C4-2B (cell line): ENCODE measurements around the gene ATOSB.

Source experiments
- CTCF ChIP-seq: fragments of 450-650 bp; conservative IDR thresholded peaks from 2 replicates; pipeline ENCODE4 v1.5.1; 2017; ENCODE audit warnings: mild to moderate bottlenecking
- ZFX ChIP-seq: fragments of 450-650 bp; IDR thresholded peaks from 2 replicates; pipeline ENCODE4 v1.6.1; 2017

- TF ChIP-seq CTCF = no peak
- TF ChIP-seq ZFX = no peak
Observed at GRCh38 chr9:35158501-35159280, 43.0 kb upstream of the ATOSB start.
